HepG2 (cell line): ENCODE measurements around the gene RTCA. TPM values are rescaled to one million over a fixed set of nuclear protein-coding genes. Genes with fewer than 3 reads are reported as not detected.

ENCODE experiments used
- ATM ChIP-seq: fragments of 450-650 bp; IDR thresholded peaks from 2 replicates; pipeline ENCODE4 v1.7.1; 2017; ENCODE audit warnings: mild to moderate bottlenecking, borderline replicate concordance
- CBX1 ChIP-seq: IDR thresholded peaks from one replicate; pipeline ENCODE4 v1.6.1; 2016; ENCODE audit warnings: antibody characterized with exemption, low read depth
- E2F2 ChIP-seq: sonication (generic); formaldehyde crosslinking; IDR thresholded peaks from 2 replicates; pipeline ENCODE4 v1.4.0; 2020; ENCODE audit warnings: missing genetic modification reagents, borderline replicate concordance
- FOXO4 ChIP-seq: sonication (generic); formaldehyde crosslinking; conservative IDR thresholded peaks from 2 replicates; pipeline ENCODE4 v1.8.1; 2023; ENCODE audit warnings: missing genetic modification reagents
- HDAC6 ChIP-seq: fragments of 200-600 bp; sonication (generic); IDR thresholded peaks from 2 replicates; pipeline ENCODE4 v1.7.0; 2017; ENCODE audit warnings: mild to moderate bottlenecking, antibody characterized with exemption, low read length, low read depth
- KDM5B ChIP-seq: sonication (generic); formaldehyde crosslinking; IDR thresholded peaks from 2 replicates; pipeline ENCODE4 v1.4.0; 2020; ENCODE audit warnings: missing genetic modification reagents, mild to moderate bottlenecking, borderline replicate concordance
- REPIN1 ChIP-seq: sonication (generic); formaldehyde crosslinking; IDR thresholded peaks from 2 replicates; pipeline ENCODE4 v1.8.0; 2022; ENCODE audit warnings: missing genetic modification reagents, low read depth, mild to moderate bottlenecking, borderline replicate concordance
- ZNF251 ChIP-seq: sonication (generic); formaldehyde crosslinking; IDR thresholded peaks from 2 replicates; pipeline ENCODE4 v1.9.0; 2021; ENCODE audit warnings: mild to moderate bottlenecking, missing genetic modification reagents
- ZNF335 ChIP-seq: sonication (generic); formaldehyde crosslinking; IDR thresholded peaks from 2 replicates; pipeline ENCODE4 v1.4.0; 2020; ENCODE audit warnings: missing genetic modification reagents
- ZNF615 ChIP-seq: sonication (generic); formaldehyde crosslinking; IDR thresholded peaks from 2 replicates; pipeline ENCODE4 v1.5.0; 2020; ENCODE audit warnings: mild to moderate bottlenecking, missing genetic modification reagents, borderline replicate concordance
- polyA plus RNA-seq, 8 experiments: library from polyadenylated mRNA; depleted of rRNA in 3 of 8; stranded (reverse) in 7 of 8; unstranded in 1 of 8; fragments of >200 nt; fragmentation: Illumina TruSeq in 4 of 8; extraction: Trizol in 4 of 8; gene quantifications; 2 replicates each; pipeline versions ENCODE4 v1.2.1 to v1.2.3, GENCODE V29; 2011 to 2016; ENCODE audit warnings: low read depth in 4 of 8, missing spikeins in 1 of 8, mixed read lengths in 1 of 8; ENCODE audit not compliant: insufficient read depth in 1 of 8
- total RNA-seq, 5 experiments: library from RNA; depleted of rRNA; stranded (reverse); fragments of >200 nt; fragmentation: Illumina TruSeq; extraction: Trizol; gene quantifications; 2 replicates each; pipeline ENCODE4 v1.2.3, GENCODE V29; 2016; ENCODE audit warnings: low read depth in 1 of 5
- TF ChIP-seq, protein P1 (sequence below): sonication (generic); formaldehyde crosslinking; IDR thresholded peaks from 2 replicates; pipeline ENCODE4 v1.5.1; 2020; ENCODE audit warnings: mild to moderate bottlenecking, missing genetic modification reagents, moderate library complexity
- TF ChIP-seq, protein P2 (sequence below): sonication (generic); formaldehyde crosslinking; conservative IDR thresholded peaks from 2 replicates; pipeline ENCODE4 v1.5.0; 2020; ENCODE audit warnings: missing genetic modification reagents
- TF ChIP-seq, protein P3 (sequence below): IDR thresholded peaks from 2 replicates; pipeline ENCODE4 v1.6.1; 2018; ENCODE audit warnings: missing genetic modification reagents

RTCA gene
- total and polyA plus RNA-seq, 2 of the 13 experiments (the other 11 are each of a cell fraction or from before 2014, with no cell fraction given): 22.7 to 31.0 TPM

DNA sequence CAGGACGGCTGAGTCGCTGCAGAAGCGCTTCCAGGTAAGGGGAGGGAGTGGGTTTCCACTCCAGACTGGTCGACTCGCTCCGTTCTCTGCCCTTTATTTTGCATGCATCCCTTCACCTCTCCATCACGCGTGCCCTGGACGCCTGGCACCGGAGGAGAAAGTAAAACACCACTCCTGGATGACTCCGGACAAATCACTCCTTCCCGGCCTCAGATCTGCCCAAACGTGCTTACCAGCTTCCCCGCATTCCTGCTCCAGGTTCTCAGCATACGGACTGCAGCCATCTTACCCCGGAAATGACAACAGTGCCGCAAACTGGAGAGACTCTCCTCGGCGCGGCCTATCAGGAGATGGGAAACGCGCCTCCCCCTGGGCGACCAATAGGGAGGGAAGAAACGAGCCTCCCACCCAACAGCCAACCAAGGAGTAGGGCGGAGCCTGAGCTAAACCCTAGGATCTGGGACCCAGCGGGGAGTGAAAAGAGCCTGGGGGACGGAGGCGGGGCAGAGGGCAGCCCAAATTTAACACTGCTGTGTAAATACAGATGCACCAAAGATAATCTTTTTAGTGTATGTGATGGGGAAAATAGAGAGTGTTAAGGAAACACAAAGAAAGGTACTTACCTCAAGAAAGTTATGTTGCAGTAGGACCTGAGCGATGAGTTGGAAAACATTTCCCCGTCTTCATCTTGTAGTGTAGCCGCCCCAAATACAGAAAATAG lies 16.3 kb upstream of the RTCA start, which contains the start of gene DBT (continued):
- TF ChIP-seq, protein P1, sequence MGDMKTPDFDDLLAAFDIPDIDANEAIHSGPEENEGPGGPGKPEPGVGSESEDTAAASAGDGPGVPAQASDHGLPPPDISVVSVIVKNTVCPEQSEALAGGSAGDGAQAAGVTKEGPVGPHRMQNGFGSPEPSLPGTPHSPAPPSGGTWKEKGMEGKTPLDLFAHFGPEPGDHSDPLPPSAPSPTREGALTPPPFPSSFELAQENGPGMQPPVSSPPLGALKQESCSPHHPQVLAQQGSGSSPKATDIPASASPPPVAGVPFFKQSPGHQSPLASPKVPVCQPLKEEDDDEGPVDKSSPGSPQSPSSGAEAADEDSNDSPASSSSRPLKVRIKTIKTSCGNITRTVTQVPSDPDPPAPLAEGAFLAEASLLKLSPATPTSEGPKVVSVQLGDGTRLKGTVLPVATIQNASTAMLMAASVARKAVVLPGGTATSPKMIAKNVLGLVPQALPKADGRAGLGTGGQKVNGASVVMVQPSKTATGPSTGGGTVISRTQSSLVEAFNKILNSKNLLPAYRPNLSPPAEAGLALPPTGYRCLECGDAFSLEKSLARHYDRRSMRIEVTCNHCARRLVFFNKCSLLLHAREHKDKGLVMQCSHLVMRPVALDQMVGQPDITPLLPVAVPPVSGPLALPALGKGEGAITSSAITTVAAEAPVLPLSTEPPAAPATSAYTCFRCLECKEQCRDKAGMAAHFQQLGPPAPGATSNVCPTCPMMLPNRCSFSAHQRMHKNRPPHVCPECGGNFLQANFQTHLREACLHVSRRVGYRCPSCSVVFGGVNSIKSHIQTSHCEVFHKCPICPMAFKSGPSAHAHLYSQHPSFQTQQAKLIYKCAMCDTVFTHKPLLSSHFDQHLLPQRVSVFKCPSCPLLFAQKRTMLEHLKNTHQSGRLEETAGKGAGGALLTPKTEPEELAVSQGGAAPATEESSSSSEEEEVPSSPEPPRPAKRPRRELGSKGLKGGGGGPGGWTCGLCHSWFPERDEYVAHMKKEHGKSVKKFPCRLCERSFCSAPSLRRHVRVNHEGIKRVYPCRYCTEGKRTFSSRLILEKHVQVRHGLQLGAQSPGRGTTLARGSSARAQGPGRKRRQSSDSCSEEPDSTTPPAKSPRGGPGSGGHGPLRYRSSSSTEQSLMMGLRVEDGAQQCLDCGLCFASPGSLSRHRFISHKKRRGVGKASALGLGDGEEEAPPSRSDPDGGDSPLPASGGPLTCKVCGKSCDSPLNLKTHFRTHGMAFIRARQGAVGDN (CRISPR knock-in tag): peak; percentile 78
- TF ChIP-seq E2F2 (CRISPR knock-in tag): no peak
- TF ChIP-seq REPIN1: no peak
- TF ChIP-seq, protein P2, sequence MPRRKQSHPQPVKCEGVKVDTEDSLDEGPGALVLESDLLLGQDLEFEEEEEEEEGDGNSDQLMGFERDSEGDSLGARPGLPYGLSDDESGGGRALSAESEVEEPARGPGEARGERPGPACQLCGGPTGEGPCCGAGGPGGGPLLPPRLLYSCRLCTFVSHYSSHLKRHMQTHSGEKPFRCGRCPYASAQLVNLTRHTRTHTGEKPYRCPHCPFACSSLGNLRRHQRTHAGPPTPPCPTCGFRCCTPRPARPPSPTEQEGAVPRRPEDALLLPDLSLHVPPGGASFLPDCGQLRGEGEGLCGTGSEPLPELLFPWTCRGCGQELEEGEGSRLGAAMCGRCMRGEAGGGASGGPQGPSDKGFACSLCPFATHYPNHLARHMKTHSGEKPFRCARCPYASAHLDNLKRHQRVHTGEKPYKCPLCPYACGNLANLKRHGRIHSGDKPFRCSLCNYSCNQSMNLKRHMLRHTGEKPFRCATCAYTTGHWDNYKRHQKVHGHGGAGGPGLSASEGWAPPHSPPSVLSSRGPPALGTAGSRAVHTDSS (CRISPR knock-in tag): no peak
- peak; percentile 37; the same call in 1 of the 2 replicates for TF ChIP-seq KDM5B (CRISPR knock-in tag)
- peak; percentile 51; the same call in 1 of the 2 replicates for TF ChIP-seq ZNF335 (CRISPR knock-in tag)
- no peak for TF ChIP-seq HDAC6
- TF ChIP-seq ZNF251 (CRISPR knock-in tag): no peak
- TF ChIP-seq ATM: no peak
- no peak for TF ChIP-seq ZNF615 (CRISPR knock-in tag)
- TF ChIP-seq, protein P3, sequence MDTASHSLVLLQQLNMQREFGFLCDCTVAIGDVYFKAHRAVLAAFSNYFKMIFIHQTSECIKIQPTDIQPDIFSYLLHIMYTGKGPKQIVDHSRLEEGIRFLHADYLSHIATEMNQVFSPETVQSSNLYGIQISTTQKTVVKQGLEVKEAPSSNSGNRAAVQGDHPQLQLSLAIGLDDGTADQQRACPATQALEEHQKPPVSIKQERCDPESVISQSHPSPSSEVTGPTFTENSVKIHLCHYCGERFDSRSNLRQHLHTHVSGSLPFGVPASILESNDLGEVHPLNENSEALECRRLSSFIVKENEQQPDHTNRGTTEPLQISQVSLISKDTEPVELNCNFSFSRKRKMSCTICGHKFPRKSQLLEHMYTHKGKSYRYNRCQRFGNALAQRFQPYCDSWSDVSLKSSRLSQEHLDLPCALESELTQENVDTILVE: no peak
- TF ChIP-seq FOXO4 (CRISPR knock-in tag): no peak
- peak; percentile 79 for TF ChIP-seq CBX1
